K562 (cell line): ENCODE results near the gene UBE2S. TPM values are rescaled to one million over a fixed set of nuclear protein-coding genes. Genes with fewer than 3 reads are reported as not detected.

Source experiments
- ATAC-seq: fragments of 200-7000 bp; cut with Tn5 transposase; 3 replicates; pipeline ENCODE4 v1.9.1; 2020; ENCODE audit warnings: moderate library complexity
- BruUV-seq: library from RNA; stranded (reverse); fragments of 400-500 nt; replicated peaks from 2 replicates; lab custom pipeline; 2021; lab: Mats Ljungman, UMichigan
- CTCF ChIA-PET: fragments of 300-600 bp; formaldehyde crosslinking; extraction: SDS; loops from one replicate; lab custom pipeline; 2021; ENCODE audit warnings: low intra/inter-chr PET ratio; lab: Yijun Ruan, JAX
- POLR2A ChIA-PET: fragments of 300-600, 350-650 bp; sonication (Branson Sonifier 250); formaldehyde crosslinking; extraction: SDS; loops from one replicate; lab custom pipeline; 2021; ENCODE audit warnings: antibody characterized with exemption, inconsistent platforms; lab: Yijun Ruan, JAX
- DNase-seq, 4 experiments: peaks; one replicate each; pipeline versions ENCODE4 v3.0.0 to v3.0.0-alpha.2; 2011 to 2018; ENCODE audit warnings: low spot score in 3 of 4, mixed read lengths in 3 of 4; ENCODE audit errors: extremely low read depth in 1 of 4
- FAIRE-seq: peaks from 2 replicates; lab custom pipeline; 2011; peaks lifted over from hg19 to GRCh38; lab: Jason Lieb, UNC
- H2AFZ ChIP-seq: 2 replicates; pipeline ENCODE4 v1.6.0; 2011; ENCODE audit warnings: low read depth, low read length, control low read depth, inconsistent platforms
- H3K27ac ChIP-seq: fragments of 200-600 bp; 3 replicates; pipeline ENCODE4 v1.8.0; 2011; ENCODE audit warnings: low read depth, mild to moderate bottlenecking, control low read depth, inconsistent platforms, low read length, moderate library complexity, mixed read lengths; ENCODE audit errors: extremely low read depth
- H3K27me3 ChIP-seq, 2 experiments: fragments of 300-600 bp in 1 of 2; 2 replicates in 1 of 2; 3 replicates in 1 of 2; pipeline versions ENCODE4 v1.6.0 to v1.8.0; 2011; ENCODE audit warnings: inconsistent platforms in 2 of 2, low read length in 2 of 2, mild to moderate bottlenecking in 1 of 2, mixed read lengths in 1 of 2, moderate library complexity in 1 of 2; ENCODE audit not compliant: control insufficient read depth in 2 of 2, insufficient read depth in 2 of 2
- H3K36me3 ChIP-seq: fragments of 300-600 bp; 3 replicates; pipeline ENCODE4 v1.8.0; 2011; ENCODE audit warnings: mild to moderate bottlenecking, low read length, inconsistent platforms; ENCODE audit not compliant: control insufficient read depth, insufficient read depth
- H3K4me1 ChIP-seq, 2 experiments: fragments of 200-600 bp in 1 of 2; replicated peaks in 1 of 2; 2 replicates in 1 of 2; 3 replicates in 1 of 2; pipeline versions ENCODE4 v1.5.1 to v1.8.0; 2011; ENCODE audit warnings: inconsistent platforms in 2 of 2, low read length in 2 of 2, mild to moderate bottlenecking in 1 of 2, mixed read lengths in 1 of 2, moderate library complexity in 1 of 2; ENCODE audit not compliant: control insufficient read depth in 2 of 2, insufficient read depth in 2 of 2
- H3K4me2 ChIP-seq: 2 replicates; pipeline ENCODE4 v1.6.1; 2011; ENCODE audit warnings: low read length, control low read depth, inconsistent platforms, mixed read lengths; ENCODE audit not compliant: insufficient read depth
- H3K4me3 ChIP-seq: fragments of 200-600 bp; sonication (generic), shearing (Covaris generic); 2 replicates; pipeline ENCODE4 v1.5.1; 2016; ENCODE audit warnings: control low read depth, inconsistent platforms
- H3K79me2 ChIP-seq: fragments of 200-600 bp; 3 replicates; pipeline ENCODE4 v1.8.0; 2011; ENCODE audit warnings: low read length, inconsistent platforms; ENCODE audit not compliant: control insufficient read depth, insufficient read depth
- H3K9ac ChIP-seq, 2 experiments: 2 replicates each; pipeline versions ENCODE4 v1.6.0 to v1.6.1; 2011; ENCODE audit warnings: low read depth in 2 of 2, low read length in 2 of 2, control low read depth in 1 of 2, inconsistent platforms in 1 of 2, mild to moderate bottlenecking in 1 of 2, mixed read lengths in 1 of 2; ENCODE audit not compliant: insufficient read depth in 1 of 2
- H3K9me1 ChIP-seq: one replicate; pipeline ENCODE4 v1.6.0; 2011; ENCODE audit warnings: inconsistent platforms, mild to moderate bottlenecking, low read length, moderate library complexity; ENCODE audit not compliant: control insufficient read depth, insufficient read depth
- H3K9me3 ChIP-seq: replicated peaks from 2 replicates; pipeline ENCODE4 v1.5.1; 2011; ENCODE audit warnings: low read depth, low read length, inconsistent platforms; ENCODE audit not compliant: control insufficient read depth, insufficient read depth
- H4K20me1 ChIP-seq: replicated peaks from 2 replicates; pipeline ENCODE4 v1.6.1; 2011; ENCODE audit warnings: low read length, inconsistent platforms, mixed read lengths; ENCODE audit not compliant: control insufficient read depth, insufficient read depth
- ATF2 ChIP-seq: sonication (generic); formaldehyde crosslinking; IDR thresholded peaks from 2 replicates; pipeline ENCODE4 v1.8.1; 2022; ENCODE audit warnings: missing genetic modification reagents
- CTCFL ChIP-seq: IDR thresholded peaks from 2 replicates; pipeline ENCODE4 v1.6.1; 2011; ENCODE audit warnings: borderline replicate concordance, low read depth, mild to moderate bottlenecking, moderate library complexity, low read length; ENCODE audit not compliant: insufficient read depth, poor library complexity, severe bottlenecking
- MEF2D ChIP-seq: conservative IDR thresholded peaks from 2 replicates; pipeline ENCODE4 v1.6.1; 2016; ENCODE audit warnings: low read depth, missing genetic modification characterization, missing compliant biosample characterization
- PHF8 ChIP-seq: fragments of 200-600 bp; sonication (generic); IDR thresholded peaks from 2 replicates; pipeline ENCODE4 v1.6.1; 2012; ENCODE audit warnings: mixed run types, mild to moderate bottlenecking, inconsistent platforms, low read length, moderate library complexity, borderline replicate concordance
- POLR2G ChIP-seq: fragments of 200-400 bp; formaldehyde crosslinking; IDR thresholded peaks from 2 replicates; pipeline ENCODE4 v1.6.1; 2017; ENCODE audit warnings: low read depth, mild to moderate bottlenecking, antibody characterized with exemption, low read length, moderate library complexity
- ZNF263 ChIP-seq: sonication (generic); formaldehyde crosslinking; IDR thresholded peaks from 2 replicates; pipeline ENCODE4 v1.8.0; 2022; ENCODE audit warnings: mild to moderate bottlenecking, missing genetic modification reagents, borderline replicate concordance
- ZNF398 ChIP-seq: fragments of 250-450 bp; sonication (Bioruptor Pico); IDR thresholded peaks from 2 replicates; pipeline ENCODE4 v1.8.0; 2021; ENCODE audit warnings: moderate library complexity, mild to moderate bottlenecking, inconsistent platforms
- ZNF655 ChIP-seq: fragments of 250-450 bp; sonication (Bioruptor Pico); IDR thresholded peaks from 2 replicates; pipeline ENCODE4 v1.5.0; 2021
- ZNF766 ChIP-seq: fragments of 200-800 bp; sonication (Bioruptor generic); conservative IDR thresholded peaks from 2 replicates; pipeline ENCODE4 v1.6.1; 2016; ENCODE audit warnings: missing genetic modification characterization, missing compliant biosample characterization
- WGBS: fragments of 100-300 bp; shearing (Covaris generic); methylation state at CpG from one replicate; pipeline ENCODE4 v1.1.6; 2016; ENCODE audit warnings: low coverage, mixed read lengths; ENCODE audit not compliant: insufficient coverage; ENCODE audit errors: missing lambda C conversion rate; 5-methylcytosine and 5-hydroxymethylcytosine counted together
- in situ Hi-C: fragments of 300-500 bp; cut with MboI; formaldehyde crosslinking; loops from 4 replicates; pipeline ENCODE4 v1.15.0; 2018; ENCODE audit warnings: inconsistent platforms, mixed read lengths
- intact Hi-C: fragments of 100-400 bp; cut with micrococcal nuclease; formaldehyde crosslinking; loops from 2 replicates; pipeline ENCODE4 v1.14.2; 2022
- polyA plus RNA-seq, 8 experiments: library from polyadenylated mRNA; depleted of rRNA in 4 of 8; stranded (reverse) in 5 of 8; unstranded in 3 of 8; fragments of >200 nt; fragmentation: Nextera tagmentation in 2 of 8; fragmentation: Illumina TruSeq in 1 of 8; extraction: Ambion mirVana in 2 of 8; extraction: Trizol in 1 of 8; gene quantifications; 2 replicates each; pipeline versions ENCODE4 v1.2.1 to v1.2.3, GENCODE V29; 2011 to 2014; ENCODE audit warnings: inconsistent platforms in 1 of 8, missing spikeins in 1 of 8
- total RNA-seq, 7 experiments: library from RNA; depleted of rRNA in 6 of 7; stranded (reverse); fragments of >200 nt in 6 of 7; fragmentation: Illumina TruSeq in 2 of 7; extraction: Trizol in 2 of 7; gene quantifications; 2 replicates each; pipeline versions ENCODE4 v1.2.1 to v1.2.3, GENCODE V29; 2011 to 2021; ENCODE audit warnings: low replicate concordance in 1 of 7

UBE2S gene
- total and polyA plus RNA-seq, 9 of the 15 experiments (the other 6 are each of a cell fraction or from before 2014, with no cell fraction given) = 1.5 to 1,305 (median 157) TPM

- TF ChIP-seq ZNF398 (CRISPR knock-in tag) (no peak), ZNF655 (CRISPR knock-in tag) (no peak), ATF2 (CRISPR knock-in tag) (no peak)
These were observed 54.2 kb downstream of the UBE2S start (continued) for GRCh38 chr19:55353356-55353802.

GRCh38 chr19:55352549-55353145 is 54.9 kb downstream of the UBE2S start:
- FAIRE-seq = no peak
- Histone ChIP-seq H3K4me1 (peaks cover 4 to 52% of the 10 kb centered on the region in 2 experiments; a peak in 4 of 5 replicates), H3K9me3 (no peaks in the 10 kb centered on the region), H3K4me2 (no peak overlapping the region), H2AFZ (no peak overlapping the region), H3K36me3 (peaks cover 13% of the 10 kb centered on the region; the same call in 2 of the 3 replicates), H3K4me3 (no peak overlapping the region), H3K27ac (no peak overlapping the region), H3K9ac (peak overlapping the region in 1 of 2 experiments; percentile 55; a peak in 1 of 4 replicates), H3K9me1 (peaks cover 5% of the 10 kb centered on the region), H3K27me3 (peaks cover 9 to 21% of the 10 kb centered on the region in 2 experiments; a peak in 4 of 5 replicates), H4K20me1 (peaks cover 6% of the 10 kb centered on the region), H3K79me2 (no peaks in the 10 kb centered on the region)
- TF ChIP-seq ZNF766 (CRISPR knock-in tag) (no peak), ZNF263 (CRISPR knock-in tag) (no peak), PHF8 (no peak), CTCFL (no peak), MEF2D (tag) (no peak), POLR2G (peak; percentile 55)
- in situ Hi-C loops (no loop called here), intact Hi-C loops (no loop called here)
- ATAC-seq = no peak
- POLR2A ChIA-PET = interaction anchor here (0.6 to 2.4 kb wide), 9 partner anchors 9 to 1234 kb away, joined by 3 to 11 read pairs (median 4); partner anchors contain the start of genes KMT5C and UBE2S
- no peak for DNase-seq
- WGBS = 55% methylated on average over 24 of the region's 25 CpGs
- BruUV-seq = no TSS peak
- CTCF ChIA-PET = no interaction called here
